Measurements from ENCODE around the gene FKBP11. TPM values are rescaled to one million over a fixed set of nuclear protein-coding genes. Genes with fewer than 3 reads are reported as not detected.
A peak's percentile ranks its signal among the peaks of the same experiment; 100 is the strongest.

FKBP11 gene
- total RNA-seq, 1 donor from 2014 or later = 18.2 TPM

GRCh38 chr12:48903982-48904411 lies 21.3 kb downstream of the FKBP11 start:
- peaks cover 7% of the 10 kb centered on the region for H3K4me1 Mint-ChIP-seq
- Histone ChIP-seq H3K36me3 (no peaks in the 10 kb centered on the region), H3K27ac (no peak overlapping the region), H2AFZ (replicated peaks) (peak overlapping the region; percentile 44), H3K9me3 (ENCODE audit: low read depth) (no peaks in the 10 kb centered on the region), H4K20me1 (ENCODE audit: low read depth) (no peaks in the 10 kb centered on the region), H3K4me2 (peak overlapping the region; percentile 77), H3F3A (ENCODE audit: low read depth) (no peaks in the 10 kb centered on the region), H3K79me2 (ENCODE audit: low read depth) (no peaks in the 10 kb centered on the region), H3K4me1 (no peaks in the 10 kb centered on the region), H3K27me3 (peaks cover 16% of the 10 kb centered on the region), H3K9ac (no peak overlapping the region), H3K4me3 (peak overlapping the region; percentile 53)
- peak overlapping the region; percentile 89 for H3K4me3 Mint-ChIP-seq
- DNase-seq (ENCODE audit: low spot score) = peak; percentile 93
- TF ChIP-seq EZH2phosphoT487 (IDR thresholded peaks at IDR 0.05) = no peak
- peak; percentile 23 for TF ChIP-seq EZH2 (IDR thresholded peaks at IDR 0.05)
- peak; percentile 73 for TF ChIP-seq CTCF (IDR thresholded peaks at IDR 0.05)
- H3K9me3 Mint-ChIP-seq = peaks cover 2% of the 10 kb centered on the region
- peaks cover 11% of the 10 kb centered on the region for H3K27me3 Mint-ChIP-seq (ENCODE audit: insufficient read depth, low read depth)
- H3K36me3 Mint-ChIP-seq = no peaks in the 10 kb centered on the region
- peak overlapping the region; percentile 72 for H3K27ac Mint-ChIP-seq

GRCh38 chr12:48903363-48903981 lies 21.8 kb downstream of the FKBP11 start:
- H3K27ac Mint-ChIP-seq = no peak overlapping the region
- no peaks in the 10 kb centered on the region for H3F3A ChIP-seq (ENCODE audit: low read depth)
- peaks cover 7% of the 10 kb centered on the region for H3K4me1 Mint-ChIP-seq
- no peaks in the 10 kb centered on the region for H4K20me1 ChIP-seq (ENCODE audit: low read depth)
- peaks cover 9% of the 10 kb centered on the region for H3K27me3 Mint-ChIP-seq (ENCODE audit: insufficient read depth, low read depth)
- H3K4me3 ChIP-seq = no peak overlapping the region
- no peaks in the 10 kb centered on the region for H3K36me3 Mint-ChIP-seq
- DNase-seq (ENCODE audit: low spot score) = no peak
- H3K9me3 ChIP-seq (ENCODE audit: low read depth) = no peaks in the 10 kb centered on the region
- no peak overlapping the region for H3K9ac ChIP-seq
- H3K27ac ChIP-seq = no peak overlapping the region
- H3K27me3 ChIP-seq = peaks cover 18% of the 10 kb centered on the region
- no peak for TF ChIP-seq CTCF (IDR thresholded peaks at IDR 0.05)
- no peak for TF ChIP-seq EZH2phosphoT487 (IDR thresholded peaks at IDR 0.05)
- TF ChIP-seq EZH2 (IDR thresholded peaks at IDR 0.05) = no peak
- H3K4me1 ChIP-seq = no peaks in the 10 kb centered on the region
- H2AFZ ChIP-seq (replicated peaks) = no peak overlapping the region
- no peaks in the 10 kb centered on the region for H3K79me2 ChIP-seq (ENCODE audit: low read depth)
- H3K36me3 ChIP-seq = no peaks in the 10 kb centered on the region
- peaks cover 2% of the 10 kb centered on the region for H3K9me3 Mint-ChIP-seq
- peak overlapping the region; percentile 51 for H3K4me3 Mint-ChIP-seq
- H3K4me2 ChIP-seq = no peak overlapping the region

- Mint-ChIP-seq H3K27ac (no peak overlapping the region), H3K27me3 (ENCODE audit: insufficient read depth, low read depth) (peaks cover 11% of the 10 kb centered on the region), H3K4me3 (no peak overlapping the region), H3K4me1 (peaks cover 7% of the 10 kb centered on the region), H3K36me3 (no peaks in the 10 kb centered on the region), H3K9me3 (peaks cover 2% of the 10 kb centered on the region)
- Histone ChIP-seq H3K27ac (no peak overlapping the region), H3K27me3 (peaks cover 30% of the 10 kb centered on the region), H2AFZ (replicated peaks) (no peak overlapping the region), H3K9ac (no peak overlapping the region), H3K79me2 (ENCODE audit: low read depth) (no peaks in the 10 kb centered on the region), H3K9me3 (ENCODE audit: low read depth) (no peaks in the 10 kb centered on the region), H3K4me2 (no peak overlapping the region), H3K4me3 (no peak overlapping the region), H3K36me3 (no peaks in the 10 kb centered on the region), H4K20me1 (ENCODE audit: low read depth) (no peaks in the 10 kb centered on the region), H3K4me1 (no peaks in the 10 kb centered on the region), H3F3A (ENCODE audit: low read depth) (no peaks in the 10 kb centered on the region)
- DNase-seq (ENCODE audit: low spot score) = no peak
- TF ChIP-seq EZH2phosphoT487 (IDR thresholded peaks at IDR 0.05) (no peak), CTCF (IDR thresholded peaks at IDR 0.05) (no peak), EZH2 (IDR thresholded peaks at IDR 0.05) (no peak)
Measured at GRCh38 chr12:48901278-48901677, 24.0 kb downstream of the FKBP11 start.
